ENCODE measurements around the gene RXYLT1.

- TF ChIP-seq CTCF (optimal IDR thresholded peaks at IDR 0.05 in 1 of 3, IDR thresholded peaks at IDR 0.05 in 1 of 3, conservative IDR thresholded peaks at IDR 0.05 in 1 of 3; ENCODE audit: extremely low read depth in 1 of 3, insufficient read depth in 2 of 3, low read length in 3 of 3) (no peak), EZH2 (IDR thresholded peaks at IDR 0.05; ENCODE audit: low read length) (no peak)
Observed at GRCh38 chr12:63820427-63820826, 40.7 kb downstream of the RXYLT1 start.

Measured in keratinocyte (primary cell).